ENCODE measurements around the gene TMEFF2. TPM values are rescaled to one million over a fixed set of nuclear protein-coding genes. Genes with fewer than 3 reads are reported as not detected.

Gene TMEFF2
- total and polyA plus RNA-seq, 2 experiments from 2014 or later = 0.13 TPM; not detected in 1

- Histone ChIP-seq H3K9me3 (ENCODE audit: low read depth) (no peaks in the 10 kb centered on the region), H3K4me3 (no peak overlapping the region), H3K4me2 (ENCODE audit: unreplicated experiment) (no peak overlapping the region), H3K27ac (no peak overlapping the region), H3K36me3 (ENCODE audit: low read depth) (no peaks in the 10 kb centered on the region), H2AFZ (no peak overlapping the region), H3K4me1 (ENCODE audit: insufficient read depth) (no peaks in the 10 kb centered on the region; the same call in 1 of the 2 replicates), H3K9ac (no peak overlapping the region), H3K9me2 (ENCODE audit: insufficient read depth) (no peaks in the 10 kb centered on the region), H4K20me1 (ENCODE audit: insufficient read depth) (no peaks in the 10 kb centered on the region), H3K27me3 (replicated peaks; ENCODE audit: insufficient read depth) (no peaks in the 10 kb centered on the region), H3K79me2 (ENCODE audit: insufficient read depth) (no peaks in the 10 kb centered on the region), H3F3A (ENCODE audit: insufficient read depth) (no peaks in the 10 kb centered on the region)
- WGBS, 2 experiments (ENCODE audit: low coverage in 1 of 2, low lambda C conversion rate in 2 of 2, missing lambda C conversion rate in 2 of 2) = 6 to 17% methylated on average over 1 of the region's 1 CpG
- DNase-seq = peak; percentile 47
- TF ChIP-seq EZH2 (IDR thresholded peaks at IDR 0.05; ENCODE audit: insufficient read depth, poor library complexity, severe bottlenecking) = no peak
- no peak for TF ChIP-seq EZH2phosphoT487 (IDR thresholded peaks at IDR 0.05; ENCODE audit: insufficient read depth, low read depth)
- in situ Hi-C loops (cut with MboI) = no loop called here
Observed at GRCh38 chr2:192070099-192070498, 124.6 kb downstream of the TMEFF2 start.

- Histone ChIP-seq H3K36me3 (ENCODE audit: low read depth) (no peaks in the 10 kb centered on the region), H3K9me3 (ENCODE audit: low read depth) (no peaks in the 10 kb centered on the region), H3K27ac (no peak overlapping the region), H3K4me2 (ENCODE audit: unreplicated experiment) (no peak overlapping the region), H3K27me3 (replicated peaks; ENCODE audit: insufficient read depth) (no peaks in the 10 kb centered on the region), H3K79me2 (ENCODE audit: insufficient read depth) (no peaks in the 10 kb centered on the region), H3K4me1 (ENCODE audit: insufficient read depth) (no peaks in the 10 kb centered on the region; the same call in 1 of the 2 replicates), H2AFZ (no peak overlapping the region), H3F3A (ENCODE audit: insufficient read depth) (no peaks in the 10 kb centered on the region), H3K9ac (no peak overlapping the region), H3K4me3 (no peak overlapping the region), H3K9me2 (ENCODE audit: insufficient read depth) (no peaks in the 10 kb centered on the region), H4K20me1 (ENCODE audit: insufficient read depth) (no peaks in the 10 kb centered on the region)
- no peak for TF ChIP-seq EZH2 (IDR thresholded peaks at IDR 0.05; ENCODE audit: insufficient read depth, poor library complexity, severe bottlenecking)
- TF ChIP-seq EZH2phosphoT487 (IDR thresholded peaks at IDR 0.05; ENCODE audit: insufficient read depth, low read depth) = no peak
- DNase-seq = no peak
- 94 to 97% methylated on average over 1 of the region's 1 CpG for WGBS, 2 experiments (ENCODE audit: low coverage in 1 of 2, low lambda C conversion rate in 2 of 2, missing lambda C conversion rate in 2 of 2)
- in situ Hi-C loops (cut with MboI) = no loop called here
Observed at GRCh38 chr2:192069417-192069816, 125.3 kb downstream of the TMEFF2 start.

GRCh38 chr2:192068966-192069365, 125.8 kb downstream of the TMEFF2 start:
- Histone ChIP-seq H3K9me2 (ENCODE audit: insufficient read depth) (no peaks in the 10 kb centered on the region), H3K79me2 (ENCODE audit: insufficient read depth) (no peaks in the 10 kb centered on the region), H4K20me1 (ENCODE audit: insufficient read depth) (no peaks in the 10 kb centered on the region), H3K27ac (no peak overlapping the region), H3K4me1 (ENCODE audit: insufficient read depth) (no peaks in the 10 kb centered on the region; the same call in 1 of the 2 replicates), H3K4me2 (ENCODE audit: unreplicated experiment) (no peak overlapping the region), H3F3A (ENCODE audit: insufficient read depth) (no peaks in the 10 kb centered on the region), H3K36me3 (ENCODE audit: low read depth) (no peaks in the 10 kb centered on the region), H3K9me3 (ENCODE audit: low read depth) (no peaks in the 10 kb centered on the region), H3K27me3 (replicated peaks; ENCODE audit: insufficient read depth) (no peaks in the 10 kb centered on the region), H3K9ac (no peak overlapping the region), H2AFZ (no peak overlapping the region), H3K4me3 (no peak overlapping the region)
- WGBS, 2 experiments (ENCODE audit: low coverage in 1 of 2, low lambda C conversion rate in 2 of 2, missing lambda C conversion rate in 2 of 2) = 79 to 86% methylated on average over 4 of the region's 4 CpGs
- in situ Hi-C loops (cut with MboI) = no loop called here
- no peak for TF ChIP-seq EZH2 (IDR thresholded peaks at IDR 0.05; ENCODE audit: insufficient read depth, poor library complexity, severe bottlenecking)
- no peak for DNase-seq

GRCh38 chr2:192067631-192068030, 127.1 kb downstream of the TMEFF2 start:
- no peaks in the 10 kb centered on the region for H3K79me2 ChIP-seq (ENCODE audit: insufficient read depth)
- no peak overlapping the region for H3K4me3 ChIP-seq
- in situ Hi-C loops (cut with MboI) = no loop called here
- H3F3A ChIP-seq (ENCODE audit: insufficient read depth) = no peaks in the 10 kb centered on the region
- WGBS, 2 experiments (ENCODE audit: low coverage in 1 of 2, low lambda C conversion rate in 2 of 2, missing lambda C conversion rate in 2 of 2) = 91 to 97% methylated on average over 1 of the region's 1 CpG
- no peak overlapping the region for H2AFZ ChIP-seq
- no peaks in the 10 kb centered on the region for H3K36me3 ChIP-seq (ENCODE audit: low read depth)
- H3K9ac ChIP-seq = no peak overlapping the region
- H4K20me1 ChIP-seq (ENCODE audit: insufficient read depth) = no peaks in the 10 kb centered on the region
- no peak for TF ChIP-seq EZH2phosphoT487 (IDR thresholded peaks at IDR 0.05; ENCODE audit: insufficient read depth, low read depth)
- TF ChIP-seq EZH2 (IDR thresholded peaks at IDR 0.05; ENCODE audit: insufficient read depth, poor library complexity, severe bottlenecking) = no peak
- H3K4me1 ChIP-seq (ENCODE audit: insufficient read depth) = no peaks in the 10 kb centered on the region; the same call in 1 of the 2 replicates
- no peaks in the 10 kb centered on the region for H3K27me3 ChIP-seq (replicated peaks; ENCODE audit: insufficient read depth)
- no peaks in the 10 kb centered on the region for H3K9me2 ChIP-seq (ENCODE audit: insufficient read depth)
- H3K9me3 ChIP-seq (ENCODE audit: low read depth) = no peaks in the 10 kb centered on the region
- DNase-seq = no peak
- H3K27ac ChIP-seq = no peak overlapping the region
- H3K4me2 ChIP-seq (ENCODE audit: unreplicated experiment) = no peak overlapping the region

- H3K4me3 ChIP-seq = no peak overlapping the region
- H3K9me2 ChIP-seq (ENCODE audit: insufficient read depth) = no peaks in the 10 kb centered on the region
- in situ Hi-C loops (cut with MboI) = no loop called here
- 96 to 97% methylated on average over 2 of the region's 2 CpGs for WGBS, 2 experiments (ENCODE audit: low coverage in 1 of 2, low lambda C conversion rate in 2 of 2, missing lambda C conversion rate in 2 of 2)
- no peaks in the 10 kb centered on the region for H3K79me2 ChIP-seq (ENCODE audit: insufficient read depth)
- no peak overlapping the region for H3K9ac ChIP-seq
- H3K4me2 ChIP-seq (ENCODE audit: unreplicated experiment) = no peak overlapping the region
- no peaks in the 10 kb centered on the region for H3K27me3 ChIP-seq (replicated peaks; ENCODE audit: insufficient read depth)
- no peaks in the 10 kb centered on the region for H3K4me1 ChIP-seq (ENCODE audit: insufficient read depth)
- H3K9me3 ChIP-seq (ENCODE audit: low read depth) = no peaks in the 10 kb centered on the region
- H3K27ac ChIP-seq = no peak overlapping the region
- H3K36me3 ChIP-seq (ENCODE audit: low read depth) = no peaks in the 10 kb centered on the region
- TF ChIP-seq EZH2 (IDR thresholded peaks at IDR 0.05; ENCODE audit: insufficient read depth, poor library complexity, severe bottlenecking) = no peak
- TF ChIP-seq EZH2phosphoT487 (IDR thresholded peaks at IDR 0.05; ENCODE audit: insufficient read depth, low read depth) = no peak
- H3F3A ChIP-seq (ENCODE audit: insufficient read depth) = no peaks in the 10 kb centered on the region
- H2AFZ ChIP-seq = no peak overlapping the region
- no peaks in the 10 kb centered on the region for H4K20me1 ChIP-seq (ENCODE audit: insufficient read depth)
- no peak for DNase-seq
Observed at GRCh38 chr2:192064459-192064858, 130.3 kb downstream of the TMEFF2 start.

Measured in GM23248 (cell line).